ENCODE data around the gene KCNMA1.

DNA sequence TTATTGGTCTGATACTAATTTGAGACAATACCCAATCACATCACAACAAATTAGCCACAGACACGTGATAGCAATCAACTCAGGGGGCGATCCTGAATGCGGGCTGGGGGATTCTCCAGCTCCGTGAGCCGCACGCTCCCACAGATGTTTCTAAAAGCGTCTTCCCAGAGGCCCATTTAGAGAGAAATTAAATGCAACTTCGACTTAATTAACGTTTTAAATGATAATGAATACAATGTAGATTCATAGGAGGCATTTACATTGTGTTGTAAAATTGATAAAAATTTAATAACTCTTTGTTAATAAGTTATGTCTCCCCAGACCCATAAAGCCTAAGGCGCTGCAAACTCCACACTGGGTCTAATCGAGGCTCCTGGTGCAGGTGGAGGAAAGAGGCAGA lies 642.6 kb downstream of the KCNMA1 start:
- TF ChIP-seq, protein P1, sequence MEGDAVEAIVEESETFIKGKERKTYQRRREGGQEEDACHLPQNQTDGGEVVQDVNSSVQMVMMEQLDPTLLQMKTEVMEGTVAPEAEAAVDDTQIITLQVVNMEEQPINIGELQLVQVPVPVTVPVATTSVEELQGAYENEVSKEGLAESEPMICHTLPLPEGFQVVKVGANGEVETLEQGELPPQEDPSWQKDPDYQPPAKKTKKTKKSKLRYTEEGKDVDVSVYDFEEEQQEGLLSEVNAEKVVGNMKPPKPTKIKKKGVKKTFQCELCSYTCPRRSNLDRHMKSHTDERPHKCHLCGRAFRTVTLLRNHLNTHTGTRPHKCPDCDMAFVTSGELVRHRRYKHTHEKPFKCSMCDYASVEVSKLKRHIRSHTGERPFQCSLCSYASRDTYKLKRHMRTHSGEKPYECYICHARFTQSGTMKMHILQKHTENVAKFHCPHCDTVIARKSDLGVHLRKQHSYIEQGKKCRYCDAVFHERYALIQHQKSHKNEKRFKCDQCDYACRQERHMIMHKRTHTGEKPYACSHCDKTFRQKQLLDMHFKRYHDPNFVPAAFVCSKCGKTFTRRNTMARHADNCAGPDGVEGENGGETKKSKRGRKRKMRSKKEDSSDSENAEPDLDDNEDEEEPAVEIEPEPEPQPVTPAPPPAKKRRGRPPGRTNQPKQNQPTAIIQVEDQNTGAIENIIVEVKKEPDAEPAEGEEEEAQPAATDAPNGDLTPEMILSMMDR (IDR thresholded peaks at IDR 0.05) = no peak
- TF ChIP-seq EP300 (IDR thresholded peaks at IDR 0.05) = no peak
- no peak for TF ChIP-seq POLR2A (IDR thresholded peaks at IDR 0.05)
